ENCODE measurements around the gene ZNHIT2.

Gene ZNHIT2

DNA sequence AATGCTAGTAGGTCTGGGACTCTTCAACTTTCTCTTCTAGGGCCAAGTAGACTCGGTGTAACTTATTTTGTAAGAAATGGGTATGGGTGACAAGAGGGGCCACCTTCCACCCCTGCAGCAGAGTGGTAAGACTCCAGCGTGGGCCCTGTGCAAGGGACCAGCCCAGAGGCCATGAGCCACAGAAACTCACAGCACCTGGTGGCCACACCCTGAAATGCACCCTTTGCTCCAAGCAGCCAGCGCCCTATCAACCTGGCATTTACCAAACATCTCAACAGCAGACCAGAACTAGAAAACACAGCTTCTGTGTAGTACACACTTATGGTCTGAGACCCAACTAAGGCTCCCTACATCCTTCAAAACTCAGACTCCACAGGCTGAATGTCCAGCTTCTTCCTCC is 39.4 kb downstream of the ZNHIT2 start:
- Histone ChIP-seq H3K9me3 (ENCODE audit: control insufficient read depth in 5 of 5, low read length in 5 of 5) (no peaks in the 10 kb centered on the region), H3K36me3 (ENCODE audit: control insufficient read depth in 5 of 5, insufficient read depth in 5 of 5, low read length in 5 of 5) (no peaks in the 10 kb centered on the region), H3K27ac (ENCODE audit: low read depth, low read length) (no peak overlapping the region)

DNA sequence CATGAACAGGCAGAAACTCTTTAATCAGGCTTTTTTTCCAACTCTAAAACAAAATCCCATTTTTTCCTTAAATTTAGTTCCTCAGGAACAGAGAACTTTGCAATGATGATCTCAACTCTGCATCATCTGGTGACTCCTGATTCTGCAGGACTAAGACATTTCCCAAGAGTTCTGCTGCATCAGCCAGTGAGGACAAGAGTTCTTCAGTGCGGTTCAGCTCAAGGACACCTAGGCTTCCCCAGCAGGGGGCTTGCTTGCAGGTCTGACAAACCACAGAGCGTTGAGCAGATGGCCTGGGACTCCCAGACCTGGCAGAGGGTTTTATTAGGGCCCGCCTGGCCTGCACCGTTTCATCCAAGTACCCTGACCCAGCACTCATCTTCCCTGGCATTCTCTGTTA is 40.0 kb downstream of the ZNHIT2 start:
- no peaks in the 10 kb centered on the region for H3K9me3 ChIP-seq (ENCODE audit: control insufficient read depth in 5 of 5, low read length in 5 of 5)
- H3K36me3 ChIP-seq (ENCODE audit: control insufficient read depth in 5 of 5, insufficient read depth in 5 of 5, low read length in 5 of 5): no peaks in the 10 kb centered on the region
- H3K4me1 ChIP-seq (ENCODE audit: control insufficient read depth in 5 of 5, insufficient read depth in 5 of 5, low read length in 5 of 5): no peaks in the 10 kb centered on the region
- no peak overlapping the region for H3K27ac ChIP-seq (ENCODE audit: low read depth, low read length)
- no peaks in the 10 kb centered on the region for H3K27me3 ChIP-seq (ENCODE audit: control insufficient read depth in 5 of 5, insufficient read depth in 4 of 5, low read length in 5 of 5)
- no peak overlapping the region for H3K4me3 ChIP-seq (ENCODE audit: low read depth in 1 of 5, low read length in 5 of 5)
- H3K9ac ChIP-seq (ENCODE audit: low read length in 5 of 5): no peak overlapping the region

More for the DNA sequence above, 39.4 kb downstream of the ZNHIT2 start:
- H3K27me3 ChIP-seq (ENCODE audit: control insufficient read depth in 5 of 5, insufficient read depth in 4 of 5, low read length in 5 of 5): no peaks in the 10 kb centered on the region
- no peak overlapping the region for H3K9ac ChIP-seq (ENCODE audit: low read length in 5 of 5)
- H3K4me3 ChIP-seq (ENCODE audit: low read depth in 1 of 5, low read length in 5 of 5): no peak overlapping the region
- H3K4me1 ChIP-seq (ENCODE audit: control insufficient read depth in 5 of 5, insufficient read depth in 5 of 5, low read length in 5 of 5): peaks cover 0 to under 1% (median under 1%) of the 10 kb centered on the region in 5 donors

DNA sequence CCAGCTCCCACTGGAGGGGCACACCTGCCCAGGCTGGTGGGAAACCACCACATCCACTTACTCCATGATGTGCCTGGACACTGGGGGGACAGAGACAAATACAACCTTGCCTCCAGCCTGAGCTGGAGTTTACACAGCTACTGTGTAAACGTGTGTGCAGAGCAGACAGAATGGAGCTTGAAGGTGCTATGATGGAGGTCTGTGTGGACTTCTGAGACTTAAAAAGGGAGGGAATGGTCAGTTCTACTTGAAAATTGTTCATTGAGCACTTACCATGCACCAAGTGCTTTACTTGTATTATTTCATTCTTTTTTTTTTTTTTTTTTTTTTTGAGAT is 44.9 kb downstream of the ZNHIT2 start:
- Histone ChIP-seq H3K4me3 (ENCODE audit: low read depth in 1 of 5, low read length in 5 of 5) (no peak overlapping the region), H3K36me3 (ENCODE audit: control insufficient read depth in 5 of 5, insufficient read depth in 5 of 5, low read length in 5 of 5) (no peaks in the 10 kb centered on the region), H3K9ac (ENCODE audit: low read length in 5 of 5) (no peak overlapping the region), H3K27me3 (ENCODE audit: control insufficient read depth in 5 of 5, insufficient read depth in 4 of 5, low read length in 5 of 5) (no peaks in the 10 kb centered on the region), H3K4me1 (ENCODE audit: control insufficient read depth in 5 of 5, insufficient read depth in 5 of 5, low read length in 5 of 5) (no peaks in the 10 kb centered on the region), H3K9me3 (ENCODE audit: control insufficient read depth in 5 of 5, low read length in 5 of 5) (no peaks in the 10 kb centered on the region), H3K27ac (ENCODE audit: low read depth, low read length) (no peak overlapping the region)

DNA sequence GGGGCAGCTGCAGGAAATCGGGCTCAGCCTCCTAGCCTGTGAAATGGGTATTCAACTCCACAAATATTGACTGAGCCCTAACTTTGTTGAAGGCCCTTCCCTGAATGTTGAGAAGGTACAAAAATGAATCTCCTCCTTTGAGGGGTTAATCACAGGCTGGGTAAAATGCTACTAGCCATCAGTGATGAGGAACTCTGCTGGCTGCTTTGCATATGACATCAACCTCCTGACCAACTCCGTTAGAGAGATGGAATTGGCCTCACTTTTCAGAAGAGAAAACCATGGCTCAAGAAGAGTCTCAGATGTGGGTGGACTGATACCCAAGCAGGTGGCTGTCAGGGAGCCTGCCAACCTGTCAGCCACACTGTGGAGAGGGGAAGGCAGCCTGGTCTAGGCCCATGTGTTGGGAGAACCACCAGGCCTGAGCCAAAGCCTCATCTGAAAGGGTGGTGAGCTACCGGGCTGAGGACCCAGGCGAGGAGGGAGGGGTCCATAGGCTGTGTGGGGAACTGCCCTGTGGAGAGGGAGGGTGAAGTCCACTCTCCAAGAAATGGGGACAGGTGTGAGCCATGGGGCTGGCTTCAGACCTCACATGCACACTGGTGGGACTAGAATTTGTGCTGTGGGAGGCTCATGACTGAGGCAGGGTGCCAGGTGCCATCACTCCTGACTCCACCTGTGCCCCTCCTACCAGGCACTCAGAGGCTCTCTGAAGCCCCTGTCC is 45.4 kb downstream of the ZNHIT2 start:
- Histone ChIP-seq H3K9ac (ENCODE audit: low read length in 5 of 5) (no peak overlapping the region), H3K4me1 (ENCODE audit: control insufficient read depth in 5 of 5, insufficient read depth in 5 of 5, low read length in 5 of 5) (no peaks in the 10 kb centered on the region), H3K36me3 (ENCODE audit: control insufficient read depth in 5 of 5, insufficient read depth in 5 of 5, low read length in 5 of 5) (no peaks in the 10 kb centered on the region), H3K4me3 (ENCODE audit: low read depth in 1 of 5, low read length in 5 of 5) (no peak overlapping the region), H3K9me3 (ENCODE audit: control insufficient read depth in 5 of 5, low read length in 5 of 5) (no peaks in the 10 kb centered on the region), H3K27me3 (ENCODE audit: control insufficient read depth in 5 of 5, insufficient read depth in 4 of 5, low read length in 5 of 5) (peaks cover 0 to 2% (median 0%) of the 10 kb centered on the region in 5 donors), H3K27ac (ENCODE audit: low read depth, low read length) (no peak overlapping the region)

DNA sequence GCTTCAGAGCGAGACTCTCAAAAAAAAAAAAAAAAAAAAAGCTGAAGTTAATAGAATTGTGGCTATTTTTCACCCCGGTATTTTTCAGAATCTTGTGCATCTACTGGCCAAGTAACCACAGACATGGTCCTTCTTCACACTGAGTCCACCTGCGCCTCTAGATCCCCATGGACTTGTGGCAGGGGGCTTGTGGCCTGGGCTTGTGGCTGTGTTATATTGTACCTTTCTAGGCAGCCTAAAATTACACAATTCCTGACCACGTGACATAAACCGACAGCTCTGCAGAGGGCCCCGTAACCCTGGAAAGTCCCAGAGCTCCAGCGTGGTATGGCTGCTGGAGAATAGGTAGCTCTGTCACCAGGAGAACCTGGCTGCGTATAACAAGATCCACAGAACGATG is 48.3 kb downstream of the ZNHIT2 start:
- Histone ChIP-seq H3K36me3 (ENCODE audit: control insufficient read depth in 5 of 5, insufficient read depth in 5 of 5, low read length in 5 of 5) (no peaks in the 10 kb centered on the region), H3K9me3 (ENCODE audit: control insufficient read depth in 5 of 5, low read length in 5 of 5) (no peaks in the 10 kb centered on the region), H3K27ac (ENCODE audit: low read depth, low read length) (no peak overlapping the region), H3K4me1 (ENCODE audit: control insufficient read depth in 5 of 5, insufficient read depth in 5 of 5, low read length in 5 of 5) (no peaks in the 10 kb centered on the region), H3K4me3 (ENCODE audit: low read depth in 1 of 5, low read length in 5 of 5) (no peak overlapping the region), H3K27me3 (ENCODE audit: control insufficient read depth in 5 of 5, insufficient read depth in 4 of 5, low read length in 5 of 5) (peaks cover 0 to 7% (median 0%) of the 10 kb centered on the region in 5 donors), H3K9ac (ENCODE audit: low read length in 5 of 5) (no peak overlapping the region)

- Histone ChIP-seq H3K36me3 (ENCODE audit: control insufficient read depth in 5 of 5, insufficient read depth in 5 of 5, low read length in 5 of 5) (no peaks in the 10 kb centered on the region), H3K9ac (ENCODE audit: low read length in 5 of 5) (no peak overlapping the region), H3K4me3 (ENCODE audit: low read depth in 1 of 5, low read length in 5 of 5) (no peak overlapping the region), H3K27ac (ENCODE audit: low read depth, low read length) (no peak overlapping the region), H3K27me3 (ENCODE audit: control insufficient read depth in 5 of 5, insufficient read depth in 4 of 5, low read length in 5 of 5) (peaks cover 0 to 11% (median 2%) of the 10 kb centered on the region in 5 donors), H3K4me1 (ENCODE audit: control insufficient read depth in 5 of 5, insufficient read depth in 5 of 5, low read length in 5 of 5) (no peaks in the 10 kb centered on the region), H3K9me3 (ENCODE audit: control insufficient read depth in 5 of 5, low read length in 5 of 5) (no peaks in the 10 kb centered on the region)
Measured at GRCh38 chr11:65067446-65067845, 50.1 kb downstream of the ZNHIT2 start.

DNA sequence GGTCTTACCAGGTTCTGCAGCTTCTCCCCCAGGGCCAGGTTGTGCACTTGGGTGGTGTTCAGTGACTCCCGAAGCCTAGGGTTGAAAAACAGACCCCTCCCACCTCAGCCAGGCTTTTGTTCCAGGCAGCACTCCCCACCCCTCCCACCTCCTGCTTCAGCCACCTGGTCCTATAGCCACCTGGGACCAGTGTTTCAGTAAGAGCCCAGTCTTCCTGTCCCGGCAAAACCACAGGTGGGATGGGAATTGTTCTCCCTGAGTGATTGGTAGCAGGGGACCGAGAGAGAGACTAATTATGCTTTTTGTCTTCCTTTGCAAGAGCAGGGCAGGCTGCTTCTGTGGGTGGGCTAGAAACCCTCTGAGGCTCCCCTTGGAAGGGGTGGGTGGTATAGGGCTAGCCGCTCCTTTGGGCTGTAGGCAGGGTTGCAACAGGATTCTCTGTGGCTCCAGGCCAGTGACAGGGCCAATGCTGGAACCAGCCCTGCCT is 50.7 kb downstream of the ZNHIT2 start:
- Histone ChIP-seq H3K9ac (ENCODE audit: low read length in 5 of 5) (no peak overlapping the region), H3K4me1 (ENCODE audit: control insufficient read depth in 5 of 5, insufficient read depth in 5 of 5, low read length in 5 of 5) (no peaks in the 10 kb centered on the region), H3K27me3 (ENCODE audit: control insufficient read depth in 5 of 5, insufficient read depth in 4 of 5, low read length in 5 of 5) (peaks cover 0 to 11% (median 2%) of the 10 kb centered on the region in 5 donors), H3K9me3 (ENCODE audit: control insufficient read depth in 5 of 5, low read length in 5 of 5) (no peaks in the 10 kb centered on the region), H3K4me3 (ENCODE audit: low read depth in 1 of 5, low read length in 5 of 5) (no peak overlapping the region), H3K27ac (ENCODE audit: low read depth, low read length) (no peak overlapping the region), H3K36me3 (ENCODE audit: control insufficient read depth in 5 of 5, insufficient read depth in 5 of 5, low read length in 5 of 5) (no peaks in the 10 kb centered on the region)
